ENCODE results near the gene PPM1K.

GRCh38 chr4:88276952-88277710 is 7.2 kb downstream of the PPM1K start:
- TF ChIP-seq, protein P1, sequence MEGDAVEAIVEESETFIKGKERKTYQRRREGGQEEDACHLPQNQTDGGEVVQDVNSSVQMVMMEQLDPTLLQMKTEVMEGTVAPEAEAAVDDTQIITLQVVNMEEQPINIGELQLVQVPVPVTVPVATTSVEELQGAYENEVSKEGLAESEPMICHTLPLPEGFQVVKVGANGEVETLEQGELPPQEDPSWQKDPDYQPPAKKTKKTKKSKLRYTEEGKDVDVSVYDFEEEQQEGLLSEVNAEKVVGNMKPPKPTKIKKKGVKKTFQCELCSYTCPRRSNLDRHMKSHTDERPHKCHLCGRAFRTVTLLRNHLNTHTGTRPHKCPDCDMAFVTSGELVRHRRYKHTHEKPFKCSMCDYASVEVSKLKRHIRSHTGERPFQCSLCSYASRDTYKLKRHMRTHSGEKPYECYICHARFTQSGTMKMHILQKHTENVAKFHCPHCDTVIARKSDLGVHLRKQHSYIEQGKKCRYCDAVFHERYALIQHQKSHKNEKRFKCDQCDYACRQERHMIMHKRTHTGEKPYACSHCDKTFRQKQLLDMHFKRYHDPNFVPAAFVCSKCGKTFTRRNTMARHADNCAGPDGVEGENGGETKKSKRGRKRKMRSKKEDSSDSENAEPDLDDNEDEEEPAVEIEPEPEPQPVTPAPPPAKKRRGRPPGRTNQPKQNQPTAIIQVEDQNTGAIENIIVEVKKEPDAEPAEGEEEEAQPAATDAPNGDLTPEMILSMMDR (IDR thresholded peaks at IDR 0.05) = no peak
- no peak for TF ChIP-seq POLR2A (IDR thresholded peaks at IDR 0.05)
